ENCODE results near the gene NUP214.
"Not testable (repeated sequence)": the region's sequence is repeated elsewhere in the genome, so short reads cannot be mapped to it uniquely, and the experiment has no call there.

The NUP214 gene

GRCh38 chr9:131097126-131097947 is 28.0 kb upstream of the NUP214 start:
- DNase-seq: no peak

DNA sequence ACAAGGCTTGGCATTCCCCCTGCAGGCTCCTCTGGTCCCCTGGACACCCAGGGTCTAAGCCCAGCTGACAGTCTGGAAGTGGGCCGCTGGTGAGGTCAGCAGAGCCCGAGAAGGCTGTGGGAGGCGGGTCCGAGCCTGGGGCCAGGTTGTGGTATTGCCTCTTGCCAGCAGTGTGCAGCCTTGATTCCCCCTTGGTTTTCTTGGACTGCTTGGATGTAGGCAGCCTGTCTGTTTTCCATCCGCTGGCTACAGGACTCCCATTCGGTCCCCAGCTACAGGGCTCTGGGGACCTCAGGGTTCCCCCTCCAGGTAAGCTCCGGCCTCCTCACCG is 27.5 kb upstream of the NUP214 start:
- DNase-seq: no peak

GRCh38 chr9:131098391-131099101 is 26.8 kb upstream of the NUP214 start:
- DNase-seq: no peak

DNA sequence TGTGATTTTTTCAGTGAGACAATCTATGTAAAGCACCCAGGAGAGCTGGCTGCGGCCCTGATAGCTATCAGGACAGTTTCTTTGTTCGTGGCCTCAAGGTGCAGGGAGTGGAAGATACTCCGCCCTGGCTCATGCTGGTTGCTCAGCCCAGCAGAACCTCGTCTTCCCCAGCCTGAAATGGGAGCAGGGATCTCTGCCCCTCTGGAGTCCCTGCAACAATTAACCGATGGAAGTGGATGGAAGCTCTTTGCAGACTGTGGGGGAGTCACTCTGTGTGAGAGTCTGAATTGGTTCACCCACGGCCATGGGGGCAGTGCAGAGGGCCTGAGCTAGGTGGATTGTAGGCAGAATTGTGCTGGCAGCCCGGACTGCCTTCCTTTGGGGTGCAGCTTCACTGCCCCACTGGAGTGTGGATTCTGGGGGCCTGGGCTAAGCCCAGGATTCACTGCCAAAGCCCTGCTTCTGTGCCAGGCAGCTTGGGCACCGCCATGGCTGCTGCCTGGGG is 26.2 kb upstream of the NUP214 start:
- DNase-seq: no peak

DNA sequence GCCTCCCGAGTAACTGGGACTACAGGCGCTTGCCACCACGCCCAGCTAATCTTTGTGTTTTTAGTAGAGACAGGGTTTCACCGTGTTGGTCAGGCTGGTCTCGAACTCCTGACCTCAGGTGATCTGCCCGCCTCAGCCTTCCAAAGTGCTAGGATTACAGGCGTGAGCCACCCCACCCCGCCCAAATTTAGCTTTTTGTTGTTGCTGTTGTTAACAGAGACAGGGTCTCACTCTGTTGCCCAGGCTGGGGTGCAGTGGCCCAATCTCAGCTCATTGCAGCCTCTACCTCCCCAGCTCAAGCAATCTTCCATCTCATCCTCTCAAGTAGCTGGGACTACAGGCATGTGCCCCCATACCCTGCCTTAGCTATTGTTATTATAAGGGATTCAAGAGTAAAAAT is 25.5 kb upstream of the NUP214 start:
- DNase-seq: not testable (repeated sequence)

- no peak for DNase-seq
Observed at GRCh38 chr9:131100445-131100844, 24.9 kb upstream of the NUP214 start.

- DNase-seq: no peak
Observed at GRCh38 chr9:131101207-131101964, 24.0 kb upstream of the NUP214 start.

DNA sequence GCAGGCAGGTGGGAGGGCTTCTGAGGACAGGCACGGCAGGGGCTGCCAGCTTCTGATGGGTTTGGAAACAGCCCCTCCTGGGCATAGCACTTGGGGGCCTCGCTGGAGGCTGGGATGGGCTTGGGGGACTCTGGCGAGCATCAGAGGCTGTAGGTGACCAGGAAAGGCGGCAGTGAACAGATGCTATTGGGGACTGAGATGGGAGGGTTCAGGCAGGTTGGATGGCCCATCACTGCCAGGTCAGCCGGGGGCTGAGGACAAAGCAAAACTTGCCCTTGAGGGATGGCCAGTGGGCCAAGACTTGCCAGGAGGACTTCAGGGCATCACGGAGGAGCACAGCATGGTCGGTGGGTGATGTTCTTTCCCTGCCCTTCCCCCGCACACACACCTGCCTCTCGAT is 22.4 kb upstream of the NUP214 start:
- DNase-seq: no peak

- DNase-seq: no peak
Observed at GRCh38 chr9:131103535-131103934, 21.9 kb upstream of the NUP214 start.

DNA sequence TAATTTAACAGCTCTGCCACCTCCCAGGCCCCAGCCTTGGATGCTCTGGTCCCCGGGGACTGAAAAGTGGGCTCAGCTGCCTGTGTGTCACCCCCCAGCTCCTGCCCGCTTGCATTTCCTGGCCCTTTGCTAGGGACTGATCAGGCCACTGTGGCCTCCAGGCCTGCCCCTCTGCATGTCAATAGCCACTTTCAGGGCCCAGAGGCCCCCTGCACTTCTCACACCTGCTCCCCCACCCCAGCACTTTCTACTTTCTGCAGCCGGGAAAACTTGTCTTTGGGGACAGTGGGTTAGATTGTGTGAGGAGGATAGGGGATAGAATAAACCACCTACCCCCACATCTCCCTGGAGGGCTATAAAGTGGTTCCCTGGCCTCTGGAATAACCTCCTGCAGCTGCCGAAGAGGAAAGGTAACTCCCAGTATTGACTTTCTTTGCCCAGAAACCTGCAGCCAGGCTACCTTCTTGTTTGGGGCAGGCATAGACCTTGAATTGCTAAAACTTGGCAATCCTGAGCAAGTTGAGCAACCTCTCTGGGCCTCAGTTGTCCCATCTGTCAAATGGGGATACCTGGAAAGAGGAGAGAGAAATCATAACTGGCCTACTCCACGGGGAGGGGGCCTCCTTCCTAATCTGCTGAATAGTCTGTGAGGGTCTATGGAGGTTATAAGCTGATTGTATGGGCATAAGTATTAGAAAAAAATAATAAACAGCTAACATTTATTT is 21.2 kb upstream of the NUP214 start:
- no peak for DNase-seq

- DNase-seq: no peak
Observed at GRCh38 chr9:131105952-131106351, 19.4 kb upstream of the NUP214 start.

DNA sequence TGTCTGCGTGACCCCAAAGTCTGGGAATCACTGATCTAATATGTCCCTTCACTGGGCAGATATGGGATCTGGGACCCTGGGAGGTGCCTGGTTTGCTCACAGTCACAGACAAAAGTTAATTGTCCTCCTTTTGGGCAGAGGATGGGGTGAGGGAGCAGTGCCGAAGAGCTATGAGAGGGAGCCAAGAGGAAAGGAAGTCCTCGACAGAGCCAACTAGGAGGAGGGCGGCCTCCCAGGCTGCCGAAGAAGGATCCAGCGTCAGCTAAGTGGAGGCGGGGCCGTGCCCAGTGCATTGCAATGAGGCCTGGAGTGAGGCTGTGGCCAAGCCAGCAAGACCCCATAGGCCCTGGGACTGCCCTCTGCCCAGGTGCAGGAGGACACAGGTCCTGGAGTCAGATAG is 17.6 kb upstream of the NUP214 start:
- DNase-seq: no peak

DNA sequence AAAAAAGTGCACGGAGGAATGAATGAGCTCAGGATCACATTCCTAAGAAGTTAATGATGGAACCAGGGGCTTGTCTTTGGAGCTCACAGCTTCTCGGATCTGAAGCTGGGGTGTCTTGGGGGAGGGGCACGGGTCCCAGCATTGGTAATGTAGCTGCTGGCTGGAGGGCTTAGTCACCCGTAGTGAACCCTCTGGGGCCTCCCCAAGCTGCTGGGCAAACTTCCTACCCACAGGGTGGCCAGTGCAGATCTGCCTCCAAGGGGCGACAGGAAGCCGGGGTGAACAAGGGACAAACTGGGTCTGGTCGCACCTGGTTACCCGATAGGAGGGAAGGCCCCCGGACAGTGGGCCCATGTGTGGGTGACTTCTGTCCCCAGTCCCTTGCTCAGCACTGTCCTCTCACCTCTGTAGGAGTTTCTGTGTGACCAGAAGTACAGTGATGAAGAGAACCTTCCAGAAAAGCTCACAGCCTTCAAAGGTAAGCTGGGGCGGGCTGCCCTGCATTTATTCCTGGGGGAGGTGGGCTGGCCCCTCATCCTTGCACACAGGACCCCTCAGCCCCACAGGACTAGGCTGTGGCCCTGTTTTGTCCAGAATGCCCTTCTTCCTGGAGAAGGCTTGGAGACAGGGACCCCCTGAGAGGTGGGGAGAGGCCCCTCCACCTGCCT is 14.1 kb upstream of the NUP214 start:
- no peak for DNase-seq

GRCh38 chr9:131111854-131112311 is 13.5 kb upstream of the NUP214 start:
- DNase-seq: no peak

DNA sequence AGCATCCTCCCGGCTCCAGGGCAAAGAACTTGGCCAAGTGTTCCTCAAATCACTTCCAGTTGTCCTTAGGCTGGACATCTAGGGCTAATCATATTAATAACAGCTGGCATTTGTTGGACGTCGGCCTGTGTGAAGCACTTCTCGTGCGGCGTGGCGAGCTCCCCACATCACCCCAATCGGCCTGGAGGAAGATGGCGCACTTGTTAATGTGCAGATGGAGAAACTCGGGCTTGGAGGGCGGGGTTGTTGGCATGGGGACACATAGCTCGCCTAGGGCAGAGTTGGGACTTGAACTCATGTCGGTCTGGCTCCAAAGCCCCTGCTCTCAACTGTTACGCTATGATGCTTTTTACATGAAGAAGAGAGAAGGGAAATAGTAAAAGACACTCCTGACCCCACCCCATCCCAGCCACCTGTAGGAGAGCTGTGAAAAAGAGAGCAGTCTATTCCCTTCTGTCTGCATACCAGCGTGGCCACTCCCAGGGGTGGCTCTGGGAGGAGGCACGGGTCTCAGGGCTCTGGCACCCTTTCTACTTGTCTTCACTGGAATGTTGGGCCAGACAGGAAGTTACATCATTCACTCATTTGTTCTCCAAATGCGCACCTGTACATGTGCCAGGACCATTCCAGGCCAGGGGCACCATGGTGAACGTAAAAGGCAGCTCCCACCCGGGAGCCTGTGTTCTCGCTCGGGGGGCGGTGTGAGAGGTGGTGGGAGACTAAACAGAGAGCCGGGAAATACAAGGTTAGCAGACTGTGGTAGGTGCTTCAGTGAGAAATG is 12.8 kb upstream of the NUP214 start:
- no peak for DNase-seq

DNA sequence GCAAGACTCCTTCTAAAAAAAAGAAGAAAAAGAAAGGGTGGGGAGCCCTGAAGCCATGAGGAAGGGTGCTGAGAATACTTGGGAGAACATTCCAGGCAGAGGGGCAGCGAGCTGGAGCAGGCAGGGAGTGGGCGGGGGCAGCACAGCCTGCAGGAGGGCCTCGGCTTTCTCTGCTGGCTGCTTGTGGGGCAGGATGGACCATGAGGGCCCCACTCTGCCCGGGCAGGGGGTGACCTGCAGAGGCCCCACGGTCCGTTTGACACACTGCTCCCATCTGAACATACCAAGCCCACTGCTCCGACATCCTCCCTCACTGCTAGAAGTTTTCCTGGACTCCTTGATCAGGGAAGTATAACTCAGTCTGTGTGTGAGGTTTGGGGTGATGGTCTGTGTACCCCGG is 11.7 kb upstream of the NUP214 start:
- no peak for DNase-seq

GRCh38 chr9:131114084-131114535 is 11.3 kb upstream of the NUP214 start:
- no peak for DNase-seq

- not testable (repeated sequence) for DNase-seq
Observed at GRCh38 chr9:131115360-131115742, 10.0 kb upstream of the NUP214 start.

DNA sequence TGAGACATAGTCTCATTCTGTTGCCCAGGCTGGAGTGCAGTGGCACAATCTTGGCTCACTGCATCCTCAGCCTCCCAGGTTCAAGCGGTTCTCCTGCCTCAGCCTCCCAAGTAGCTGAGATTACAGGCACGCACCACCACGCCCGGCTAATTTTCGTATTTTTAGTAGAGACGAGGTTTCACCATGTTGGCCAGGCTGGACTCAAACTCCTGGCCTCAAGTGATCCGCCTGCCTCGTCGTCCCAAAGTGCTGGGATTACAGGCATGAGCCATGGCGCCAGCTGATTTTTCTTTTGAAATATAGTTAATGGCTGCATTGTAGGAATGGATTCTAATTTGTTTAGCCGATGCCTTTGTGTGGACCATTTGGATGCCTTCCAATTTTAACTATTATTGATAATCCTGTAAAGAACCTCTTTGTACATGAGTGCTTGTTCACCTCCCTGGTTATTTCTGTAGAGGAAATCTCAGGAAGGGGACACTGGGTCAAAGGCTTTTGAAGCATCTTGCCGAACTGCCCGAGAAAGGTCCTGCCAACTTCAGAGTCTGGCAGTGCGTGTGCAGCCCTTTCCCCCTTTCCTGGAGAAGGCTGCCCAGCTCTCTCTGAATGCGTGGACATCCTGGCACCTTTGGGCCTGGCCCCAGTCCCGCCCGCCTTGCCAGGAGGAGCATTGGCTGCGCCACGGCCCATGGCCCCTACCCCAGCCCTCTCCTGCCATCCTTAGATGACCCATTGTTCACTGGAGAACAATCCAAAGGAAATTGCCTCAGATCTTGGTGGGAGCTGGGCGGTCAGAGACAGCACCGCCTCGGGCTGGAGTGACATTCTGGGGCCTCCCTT is 8.9 kb upstream of the NUP214 start:
- DNase-seq: no peak

DNA sequence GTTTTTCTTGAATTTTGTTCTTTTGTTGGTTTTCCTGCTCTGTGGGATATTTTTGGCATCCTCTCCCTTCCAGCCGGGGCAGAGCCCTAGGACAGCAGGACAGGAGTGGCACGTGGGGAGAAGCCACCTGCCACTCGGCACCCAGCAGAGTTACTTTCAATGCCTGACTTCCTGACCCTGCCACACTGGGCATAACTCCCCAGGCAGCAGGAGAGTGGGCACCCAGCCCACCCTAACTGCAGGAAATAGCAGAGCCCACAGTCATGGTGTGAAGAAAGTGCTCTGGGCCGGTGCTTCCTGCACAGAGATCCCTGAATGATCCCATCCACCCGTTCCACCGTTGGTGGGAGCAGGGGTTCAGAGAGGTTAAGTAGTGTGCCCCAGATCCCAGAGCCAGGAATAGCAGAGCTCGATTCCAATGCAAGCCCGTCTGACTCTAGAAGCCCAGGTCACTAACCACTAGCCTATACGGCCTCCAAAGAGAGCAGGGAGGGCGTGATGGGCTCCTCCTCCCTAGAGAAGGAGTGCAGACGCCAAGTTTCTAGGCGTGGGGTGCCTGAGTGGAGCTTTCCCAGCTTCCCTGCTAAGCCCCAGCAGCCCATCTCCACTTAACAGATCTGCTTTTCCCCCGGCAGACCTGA is 8.1 kb upstream of the NUP214 start:
- no peak for DNase-seq
